H1 (cell line): Measurements from ENCODE around the gene SGSH. TPM values are rescaled to one million over a fixed set of nuclear protein-coding genes. Genes with fewer than 3 reads are reported as not detected.

Source experiments
- CTCF ChIA-PET: fragments of 300-600 bp; sonication (Branson Sonifier 250); formaldehyde crosslinking; loops from one replicate; lab custom pipeline; 2021; ENCODE audit not compliant: partially characterized antibody; lab: Charles Lee
- POLR2A ChIA-PET: fragments of 300-600 bp; sonication (Branson Sonifier 250); formaldehyde crosslinking; loops from one replicate; lab custom pipeline; 2021; ENCODE audit warnings: inconsistent platforms; ENCODE audit not compliant: partially characterized antibody; lab: Charles Lee
- DNase-seq, 2 experiments: peaks; one replicate each; pipeline versions ENCODE4 v3.0.0 to v3.0.0-alpha.2; 2010 to 2022; ENCODE audit warnings: low spot score in 2 of 2, low read depth in 1 of 2, mixed read lengths in 1 of 2
- FAIRE-seq: peaks from 2 replicates; lab custom pipeline; 2011; peaks lifted over from hg19 to GRCh38; lab: Jason Lieb, UNC
- H2AFZ ChIP-seq: 2 replicates; pipeline ENCODE4 v1.8.1; 2012; ENCODE audit warnings: low read length, inconsistent platforms
- H2AK5ac ChIP-seq: 2 replicates; pipeline ENCODE4 v1.6.1; 2013; ENCODE audit warnings: low read depth, low read length
- H2BK120ac ChIP-seq: replicated peaks from 2 replicates; pipeline ENCODE3; 2013; ENCODE audit warnings: low read depth, low read length, inconsistent platforms
- H2BK12ac ChIP-seq: 2 replicates; pipeline ENCODE4 v1.6.1; 2013; ENCODE audit warnings: low read depth, low read length
- H2BK15ac ChIP-seq: 2 replicates; pipeline ENCODE4 v1.6.1; 2013; ENCODE audit warnings: low read length
- H2BK20ac ChIP-seq: 2 replicates; pipeline ENCODE4 v1.6.1; 2013; ENCODE audit warnings: low read length
- H2BK5ac ChIP-seq: 2 replicates; pipeline ENCODE4 v1.6.1; 2013; ENCODE audit warnings: low read depth, low read length
- H3K14ac ChIP-seq: 2 replicates; pipeline ENCODE4 v1.6.1; 2013; ENCODE audit warnings: inconsistent platforms; ENCODE audit not compliant: insufficient read length
- H3K18ac ChIP-seq: 2 replicates; pipeline ENCODE4 v1.6.1; 2013; ENCODE audit warnings: low read length; ENCODE audit errors: extremely low read depth
- H3K23ac ChIP-seq: 2 replicates; pipeline ENCODE4 v1.6.1; 2013; ENCODE audit warnings: inconsistent platforms; ENCODE audit not compliant: insufficient read length
- H3K23me2 ChIP-seq: 2 replicates; pipeline ENCODE4 v1.6.1; 2013; ENCODE audit warnings: low read depth, low read length
- H3K27ac ChIP-seq: 2 replicates; pipeline ENCODE4 v1.6.1; 2011; ENCODE audit warnings: low read depth, low read length, inconsistent platforms
- H3K27me3 ChIP-seq, 4 experiments: replicated peaks in 1 of 4; 1 replicate in 1 of 4; 2 replicates in 3 of 4; pipeline versions ENCODE4 v1.6.1 to v1.8.1; 2011 to 2013; ENCODE audit warnings: low read length in 3 of 4, mild to moderate bottlenecking in 3 of 4, inconsistent platforms in 2 of 4, mixed read lengths in 2 of 4, moderate library complexity in 1 of 4; ENCODE audit not compliant: control insufficient read depth in 3 of 4, insufficient read depth in 3 of 4; ENCODE audit errors: extremely low read depth in 1 of 4
- H3K36me3 ChIP-seq, 4 experiments: 2 replicates each; pipeline versions ENCODE4 v1.6.1 to v1.8.1; 2011 to 2013; ENCODE audit warnings: mild to moderate bottlenecking in 4 of 4, low read length in 3 of 4, moderate library complexity in 2 of 4, control low read depth in 1 of 4, inconsistent platforms in 1 of 4; ENCODE audit not compliant: insufficient read depth in 4 of 4, control insufficient read depth in 2 of 4
- H3K4ac ChIP-seq: replicated peaks from 2 replicates; pipeline ENCODE3; 2013; ENCODE audit warnings: low read length, low read depth, mixed read lengths, inconsistent platforms; ENCODE audit not compliant: insufficient read length
- H3K4me1 ChIP-seq, 4 experiments: replicated peaks in 1 of 4; 1 replicate in 1 of 4; 2 replicates in 3 of 4; pipeline versions ENCODE4 v1.6.1 to v1.8.1; 2011 to 2013; ENCODE audit warnings: low read length in 3 of 4, inconsistent platforms in 2 of 4, mixed read lengths in 1 of 4; ENCODE audit not compliant: insufficient read depth in 4 of 4, control insufficient read depth in 3 of 4
- H3K4me2 ChIP-seq, 2 experiments: 2 replicates each; pipeline versions ENCODE4 v1.6.1 to v1.8.1; 2011 to 2013; ENCODE audit warnings: low read depth in 2 of 2, low read length in 2 of 2, control low read depth in 1 of 2, inconsistent platforms in 1 of 2, mild to moderate bottlenecking in 1 of 2; ENCODE audit not compliant: insufficient read depth in 1 of 2
- H3K4me3 ChIP-seq, 4 experiments: fragments of 200-600, 300-600 bp in 1 of 4; sonication (generic), shearing (Covaris generic), sonication (Bioruptor Twin) in 1 of 4; 2 replicates each; pipeline versions ENCODE4 v1.5.1 to v1.8.1; 2011 to 2016; ENCODE audit warnings: low read length in 4 of 4, low read depth in 3 of 4, control low read depth in 2 of 4, inconsistent platforms in 2 of 4, mild to moderate bottlenecking in 2 of 4, mixed read lengths in 1 of 4, moderate library complexity in 1 of 4; ENCODE audit not compliant: insufficient read depth in 2 of 4; ENCODE audit errors: extremely low read depth in 1 of 4
- H3K56ac ChIP-seq: replicated peaks from 2 replicates; pipeline ENCODE3; 2013; ENCODE audit warnings: low read depth, mild to moderate bottlenecking, mixed read lengths, low read length, inconsistent platforms; ENCODE audit not compliant: insufficient read length
- H3K79me1 ChIP-seq: 2 replicates; pipeline ENCODE4 v1.6.1; 2013; ENCODE audit warnings: low read depth, low read length, control low read depth
- H3K79me2 ChIP-seq, 2 experiments: 2 replicates each; pipeline versions ENCODE4 v1.6.1 to v1.8.1; 2012 to 2013; ENCODE audit warnings: low read length in 2 of 2, mild to moderate bottlenecking in 2 of 2, inconsistent platforms in 1 of 2; ENCODE audit not compliant: insufficient read depth in 2 of 2, control insufficient read depth in 1 of 2
- H3K9ac ChIP-seq, 4 experiments: replicated peaks in 1 of 4; 1 replicate in 1 of 4; 2 replicates in 3 of 4; pipeline versions ENCODE4 v1.6.1 to v1.8.1; 2011 to 2013; ENCODE audit warnings: low read depth in 3 of 4, low read length in 3 of 4, control low read depth in 2 of 4, mild to moderate bottlenecking in 2 of 4, moderate library complexity in 2 of 4, inconsistent platforms in 1 of 4; ENCODE audit errors: extremely low read depth in 1 of 4
- H3K9me3 ChIP-seq, 2 experiments: 2 replicates each; pipeline versions ENCODE4 v1.6.1 to v1.8.1; 2012 to 2013; ENCODE audit warnings: mild to moderate bottlenecking in 2 of 2, moderate library complexity in 2 of 2, control low read depth in 1 of 2, inconsistent platforms in 1 of 2, low read depth in 1 of 2, low read length in 1 of 2, mixed read lengths in 1 of 2; ENCODE audit not compliant: insufficient read depth in 2 of 2
- H4K20me1 ChIP-seq, 2 experiments: replicated peaks in 1 of 2; 2 replicates each; pipeline versions ENCODE3 to v1.8.1; 2011 to 2013; ENCODE audit warnings: inconsistent platforms in 2 of 2, low read length in 2 of 2, mild to moderate bottlenecking in 1 of 2; ENCODE audit not compliant: insufficient read depth in 2 of 2, control insufficient read depth in 1 of 2
- H4K5ac ChIP-seq: 2 replicates; pipeline ENCODE4 v1.6.1; 2013; ENCODE audit warnings: low read length, low read depth, mixed read lengths, inconsistent platforms; ENCODE audit not compliant: insufficient read length
- H4K8ac ChIP-seq: 2 replicates; pipeline ENCODE4 v1.8.0; 2013; ENCODE audit warnings: mild to moderate bottlenecking, moderate library complexity, low read length, inconsistent platforms; ENCODE audit not compliant: insufficient read depth; ENCODE audit errors: extremely low read depth
- H4K91ac ChIP-seq: replicated peaks from 2 replicates; pipeline ENCODE3; 2013; ENCODE audit warnings: low read length, mixed read lengths, inconsistent platforms; ENCODE audit not compliant: insufficient read length
- WGBS, 2 experiments: shearing (Covaris generic) in 1 of 2; methylation state at CpG; one replicate each; pipeline versions ENCODE4 v1.1.6 to v1.1.7; 2013 to 2015; ENCODE audit warnings: low lambda C conversion rate in 2 of 2, mixed read lengths in 2 of 2, inconsistent platforms in 1 of 2, low coverage in 1 of 2, missing lambda C conversion rate in 1 of 2; ENCODE audit not compliant: insufficient replicate concordance in 2 of 2, insufficient coverage in 1 of 2, insufficient read length in 1 of 2; ENCODE audit errors: extremely low coverage in 1 of 2, missing lambda C conversion rate in 1 of 2; 5-methylcytosine and 5-hydroxymethylcytosine counted together
- polyA plus RNA-seq, 7 experiments: library from polyadenylated mRNA; depleted of rRNA in 3 of 7; stranded (reverse) in 5 of 7; unstranded in 2 of 7; fragments of >200 nt in 5 of 7; fragments of 200-250 nt in 2 of 7; gene quantifications; 1 replicate in 5 of 7; 2 replicates in 1 of 7; 4 replicates in 1 of 7; pipeline versions ENCODE4 v1.2.1 to v1.2.3, GENCODE V29; 2011 to 2013; ENCODE audit warnings: missing spikeins in 2 of 7, mixed read lengths in 2 of 7
- total RNA-seq: library from RNA; stranded (reverse); fragmentation: NEBNext Ultra II Directional; extraction: Animal tissue kit (Norgen Biotek cat#: 25700); gene quantifications from 2 replicates; pipeline ENCODE4 v1.2.1, GENCODE V29; 2021

The SGSH gene
- total and polyA plus RNA-seq, 2 of the 8 experiments (the other 6 are each of a cell fraction or from before 2014, with no cell fraction given) = 18.0 to 19.6 TPM

DNA sequence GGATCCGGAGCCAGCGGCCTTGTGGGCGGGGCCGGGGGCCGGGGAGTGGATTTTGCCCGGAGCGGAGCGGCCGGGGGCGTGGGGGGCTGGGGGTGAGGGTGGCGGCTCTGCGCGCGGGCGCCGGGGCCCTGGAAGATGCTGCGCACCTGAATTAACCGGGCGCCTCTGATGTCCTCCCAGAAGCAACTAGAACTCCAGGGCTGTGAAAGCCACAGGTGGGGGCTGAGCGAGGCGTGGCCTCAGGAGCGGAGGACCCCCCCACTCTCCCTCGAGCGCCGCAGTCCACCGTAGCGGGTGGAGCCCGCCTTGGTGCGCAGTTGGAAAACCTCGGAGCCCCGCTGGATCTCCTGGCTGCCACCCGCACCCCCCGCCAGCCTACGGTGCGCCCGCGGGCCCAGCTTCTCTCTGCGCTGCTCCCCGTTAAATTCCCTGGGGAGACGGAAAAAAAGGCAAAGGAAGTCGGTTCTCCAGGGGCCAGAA, 643 bp upstream of the SGSH start:
- Histone ChIP-seq H2BK12ac (no peak overlapping the region), H2AFZ (no peak overlapping the region; the same call in 1 of the 2 replicates), H2BK15ac (no peak overlapping the region), H3K27me3 (no peaks in the 10 kb centered on the region; a peak in 1 of 7 replicates), H3K9me3 (no peaks in the 10 kb centered on the region), H4K5ac (no peak overlapping the region), H3K36me3 (peaks cover 0 to 4% (median 0%) of the 10 kb centered on the region in 4 experiments; a peak in 2 of 8 replicates), H2BK5ac (no peak overlapping the region), H3K4me2 (peak overlapping the region; percentile 70 to 100), H3K18ac (no peak overlapping the region), H4K20me1 (peaks cover 2 to 15% of the 10 kb centered on the region in 2 experiments), H3K4me3 (peak overlapping the region; percentile 64 to 97 (median 76)), H3K79me1 (peaks cover 8% of the 10 kb centered on the region), H4K8ac (no peak overlapping the region), H4K91ac (no peak overlapping the region), H3K23ac (no peak overlapping the region), H3K14ac (no peak overlapping the region), H3K4ac (no peak overlapping the region), H3K4me1 (peaks cover 0 to 21% (median 11%) of the 10 kb centered on the region in 4 experiments; a peak in 6 of 7 replicates), H3K79me2 (no peaks in the 10 kb centered on the region), H2AK5ac (no peak overlapping the region), H3K9ac (no peak overlapping the region; a peak in 2 of 7 replicates), H3K27ac (no peak overlapping the region), H3K56ac (no peak overlapping the region), H2BK20ac (no peak overlapping the region), H2BK120ac (no peak overlapping the region), H3K23me2 (peaks cover 10% of the 10 kb centered on the region; the same call in 1 of the 2 replicates)
- POLR2A ChIA-PET = interaction anchor here (0.9 to 1.4 kb wide), 3 partner anchors 8 to 75 kb away, joined by 3 read pairs; no protein-coding TSS in a partner anchor
- FAIRE-seq (no peak), DNase-seq (peak in 1 of 2 experiments; percentile 59)
- CTCF ChIA-PET = no interaction called here
- 10% methylated on average over 19 of the region's 41 CpGs; no CpG with 5 or more reads in 1 of the 2 experiments for WGBS, 2 experiments
